SK-N-SH treated with all-trans-retinoic acid at 6 μM for 48 hours (cell line): ENCODE results near the gene KCNH2.

Experiments used
- ATAC-seq: fragments of 200-7000 bp; cut with Tn5 transposase; 3 replicates; pipeline ENCODE4 v1.9.1; 2020; ENCODE audit warnings: mild to moderate bottlenecking, moderate library complexity
- ARNTL ChIP-seq: fragments of 450-650 bp; formaldehyde crosslinking; IDR thresholded peaks from 2 replicates; pipeline ENCODE4 v1.5.0; 2020; ENCODE audit warnings: low read depth, mild to moderate bottlenecking, moderate library complexity, borderline replicate concordance
- BACH2 ChIP-seq: fragments of 250-450 bp; sonication (Bioruptor Pico); IDR thresholded peaks from 2 replicates; pipeline ENCODE4 v1.9.0; 2021; ENCODE audit warnings: mild to moderate bottlenecking, borderline replicate concordance
- CREB5 ChIP-seq: fragments of 250-450 bp; sonication (Bioruptor Pico); IDR thresholded peaks from 2 replicates; pipeline ENCODE4 v1.5.1; 2020; ENCODE audit warnings: low read depth, mild to moderate bottlenecking, moderate library complexity
- CSDC2 ChIP-seq: fragments of 250-450 bp; sonication (Bioruptor Pico); IDR thresholded peaks from 2 replicates; pipeline ENCODE4 v1.5.0; 2020; ENCODE audit warnings: mild to moderate bottlenecking, moderate library complexity
- GLIS3 ChIP-seq: fragments of 250-450 bp; sonication (Bioruptor Pico); IDR thresholded peaks from 2 replicates; pipeline ENCODE4 v1.5.0; 2020; ENCODE audit warnings: mild to moderate bottlenecking, moderate library complexity
- ISL1 ChIP-seq: fragments of 250-450 bp; sonication (Bioruptor Pico); IDR thresholded peaks from 2 replicates; pipeline ENCODE4 v2.1.2; 2022; ENCODE audit warnings: mild to moderate bottlenecking, moderate library complexity
- OSR1 ChIP-seq: fragments of 250-450 bp; sonication (Bioruptor Pico); IDR thresholded peaks from 2 replicates; pipeline ENCODE4 v1.8.0; 2022; ENCODE audit warnings: moderate library complexity, mild to moderate bottlenecking, inconsistent platforms
- PATZ1 ChIP-seq: fragments of 250-450 bp; sonication (Bioruptor Pico); IDR thresholded peaks from 2 replicates; pipeline ENCODE4 v1.8.0; 2020; ENCODE audit warnings: mild to moderate bottlenecking, moderate library complexity, borderline replicate concordance
- PPARA ChIP-seq: fragments of 250-450 bp; sonication (Bioruptor Pico); IDR thresholded peaks from 2 replicates; pipeline ENCODE4 v1.5.0; 2020; ENCODE audit warnings: mild to moderate bottlenecking, borderline replicate concordance
- RARB ChIP-seq: fragments of 250-450 bp; sonication (Bioruptor Pico); IDR thresholded peaks from 2 replicates; pipeline ENCODE4 v1.8.0; 2021; ENCODE audit warnings: mild to moderate bottlenecking, moderate library complexity
- SNAI2 ChIP-seq: fragments of 250-450 bp; sonication (Bioruptor Pico); IDR thresholded peaks from 2 replicates; pipeline ENCODE4 v1.5.0; 2020; ENCODE audit warnings: mild to moderate bottlenecking, moderate library complexity
- TCF4 ChIP-seq: fragments of 250-450 bp; sonication (Bioruptor Pico); IDR thresholded peaks from 2 replicates; pipeline ENCODE4 v1.8.0; 2021; ENCODE audit warnings: mild to moderate bottlenecking, moderate library complexity, borderline replicate concordance
- TOX ChIP-seq: fragments of 250-450 bp; sonication (Bioruptor Pico); IDR thresholded peaks from 2 replicates; pipeline ENCODE4 v1.8.0; 2021; ENCODE audit warnings: mild to moderate bottlenecking, moderate library complexity, borderline replicate concordance
- ZC3H10 ChIP-seq: fragments of 250-450 bp; sonication (Bioruptor Pico); IDR thresholded peaks from 2 replicates; pipeline ENCODE4 v1.5.1; 2021; ENCODE audit warnings: mild to moderate bottlenecking, moderate library complexity
- ZFP3 ChIP-seq: fragments of 250-450 bp; sonication (Bioruptor Pico); IDR thresholded peaks from 2 replicates; pipeline ENCODE4 v1.5.0; 2020; ENCODE audit warnings: mild to moderate bottlenecking, moderate library complexity
- ZFP30 ChIP-seq: fragments of 450-650 bp; formaldehyde crosslinking; IDR thresholded peaks from 2 replicates; pipeline ENCODE4 v1.5.0; 2022; ENCODE audit warnings: mild to moderate bottlenecking, moderate library complexity
- ZNF565 ChIP-seq: fragments of 450-650 bp; formaldehyde crosslinking; conservative IDR thresholded peaks from 2 replicates; pipeline ENCODE4 v1.5.0; 2020; ENCODE audit warnings: low read depth, mild to moderate bottlenecking, moderate library complexity
- ZNF70 ChIP-seq: fragments of 450-650 bp; formaldehyde crosslinking; IDR thresholded peaks from 2 replicates; pipeline ENCODE4 v1.5.0; 2020; ENCODE audit warnings: mild to moderate bottlenecking, moderate library complexity
- ZNF8 ChIP-seq: fragments of 450-650 bp; formaldehyde crosslinking; IDR thresholded peaks from 2 replicates; pipeline ENCODE4 v1.5.0; 2020; ENCODE audit warnings: mild to moderate bottlenecking, moderate library complexity
- TF ChIP-seq, protein P1 (sequence below): fragments of 250-450 bp; sonication (Bioruptor Pico); IDR thresholded peaks from 2 replicates; pipeline ENCODE4 v1.5.0; 2020; ENCODE audit warnings: mild to moderate bottlenecking, moderate library complexity

The KCNH2 gene

GRCh38 chr7:150927956-150928344 lies 50.2 kb downstream of the KCNH2 start:
- ATAC-seq, result no peak
- no peak for TF ChIP-seq GLIS3 (CRISPR knock-in tag)

DNA sequence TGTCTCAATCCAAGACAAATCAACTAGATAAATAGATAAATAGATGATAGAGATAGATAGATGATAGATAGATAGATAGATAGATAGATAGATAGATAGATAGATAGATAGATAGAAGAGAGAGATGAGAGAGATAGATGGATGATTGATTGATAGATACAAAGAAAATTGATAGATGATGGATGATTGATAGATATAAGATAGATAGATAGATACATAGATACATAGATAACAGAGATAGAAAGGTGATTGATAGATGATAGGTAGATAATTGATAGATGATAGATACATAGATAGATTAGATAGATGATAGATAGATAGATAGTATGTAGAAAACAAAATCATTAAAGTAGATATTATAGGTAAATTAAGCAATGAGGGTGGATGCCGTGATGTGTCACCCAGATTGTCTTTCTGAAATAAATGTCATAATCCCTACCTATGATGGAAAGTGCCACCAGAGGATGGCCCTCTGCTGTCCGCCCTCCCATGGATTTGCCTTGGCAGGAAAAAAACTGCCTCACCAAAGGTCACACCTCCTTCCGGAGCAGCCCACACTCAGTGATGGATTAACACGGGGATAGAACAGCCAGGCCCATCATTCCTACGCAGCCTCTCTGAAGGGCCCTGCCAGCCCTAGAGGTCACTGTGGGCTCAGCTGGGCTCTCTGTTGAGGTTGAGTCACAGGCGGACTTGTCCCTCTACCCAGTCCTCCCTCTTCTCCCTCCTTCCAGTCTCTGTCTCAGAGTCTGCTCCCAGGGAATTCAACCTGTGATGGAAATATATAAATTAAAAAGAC lies 50.8 kb downstream of the KCNH2 start:
- TF ChIP-seq SNAI2 (CRISPR knock-in tag), result no peak
- no peak for TF ChIP-seq ZNF565 (CRISPR knock-in tag)
- TF ChIP-seq OSR1 (CRISPR knock-in tag), result no peak
- no peak for TF ChIP-seq PPARA (CRISPR knock-in tag)
- TF ChIP-seq GLIS3 (CRISPR knock-in tag), result no peak
- TF ChIP-seq BACH2, result no peak
- no peak for TF ChIP-seq TOX
- TF ChIP-seq TCF4, result no peak
- TF ChIP-seq ISL1 (CRISPR knock-in tag), result no peak
- no peak for TF ChIP-seq ARNTL (CRISPR knock-in tag)
- no peak for TF ChIP-seq CREB5 (CRISPR knock-in tag)
- no peak for TF ChIP-seq ZNF8
- TF ChIP-seq ZNF70 (CRISPR knock-in tag), result no peak
- TF ChIP-seq PATZ1 (CRISPR knock-in tag), result no peak
- TF ChIP-seq ZC3H10 (CRISPR knock-in tag), result no peak
- TF ChIP-seq CSDC2 (CRISPR knock-in tag), result no peak
- TF ChIP-seq, protein P1, sequence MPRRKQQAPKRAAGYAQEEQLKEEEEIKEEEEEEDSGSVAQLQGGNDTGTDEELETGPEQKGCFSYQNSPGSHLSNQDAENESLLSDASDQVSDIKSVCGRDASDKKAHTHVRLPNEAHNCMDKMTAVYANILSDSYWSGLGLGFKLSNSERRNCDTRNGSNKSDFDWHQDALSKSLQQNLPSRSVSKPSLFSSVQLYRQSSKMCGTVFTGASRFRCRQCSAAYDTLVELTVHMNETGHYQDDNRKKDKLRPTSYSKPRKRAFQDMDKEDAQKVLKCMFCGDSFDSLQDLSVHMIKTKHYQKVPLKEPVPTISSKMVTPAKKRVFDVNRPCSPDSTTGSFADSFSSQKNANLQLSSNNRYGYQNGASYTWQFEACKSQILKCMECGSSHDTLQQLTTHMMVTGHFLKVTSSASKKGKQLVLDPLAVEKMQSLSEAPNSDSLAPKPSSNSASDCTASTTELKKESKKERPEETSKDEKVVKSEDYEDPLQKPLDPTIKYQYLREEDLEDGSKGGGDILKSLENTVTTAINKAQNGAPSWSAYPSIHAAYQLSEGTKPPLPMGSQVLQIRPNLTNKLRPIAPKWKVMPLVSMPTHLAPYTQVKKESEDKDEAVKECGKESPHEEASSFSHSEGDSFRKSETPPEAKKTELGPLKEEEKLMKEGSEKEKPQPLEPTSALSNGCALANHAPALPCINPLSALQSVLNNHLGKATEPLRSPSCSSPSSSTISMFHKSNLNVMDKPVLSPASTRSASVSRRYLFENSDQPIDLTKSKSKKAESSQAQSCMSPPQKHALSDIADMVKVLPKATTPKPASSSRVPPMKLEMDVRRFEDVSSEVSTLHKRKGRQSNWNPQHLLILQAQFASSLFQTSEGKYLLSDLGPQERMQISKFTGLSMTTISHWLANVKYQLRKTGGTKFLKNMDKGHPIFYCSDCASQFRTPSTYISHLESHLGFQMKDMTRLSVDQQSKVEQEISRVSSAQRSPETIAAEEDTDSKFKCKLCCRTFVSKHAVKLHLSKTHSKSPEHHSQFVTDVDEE (CRISPR knock-in tag), result no peak
- TF ChIP-seq ZFP3, result no peak
- ATAC-seq, result no peak; the same call in 2 of the 3 replicates

GRCh38 chr7:150926066-150926465 lies 52.1 kb downstream of the KCNH2 start:
- no peak for ATAC-seq
- TF ChIP-seq PPARA (CRISPR knock-in tag) (no peak), RARB (CRISPR knock-in tag) (no peak), BACH2 (no peak), TCF4 (no peak), CREB5 (CRISPR knock-in tag) (no peak)

GRCh38 chr7:150924369-150924781 lies 53.7 kb downstream of the KCNH2 start:
- TF ChIP-seq ZFP3 (no peak), ZFP30 (no peak), PPARA (CRISPR knock-in tag) (no peak), CREB5 (CRISPR knock-in tag) (no peak)
- TF ChIP-seq, all 23 proteins: peak for 0
- ATAC-seq, result no peak
